H1 (cell line): ENCODE data around the gene MRPL36. TPM values are rescaled to one million over a fixed set of nuclear protein-coding genes. Genes with fewer than 3 reads are reported as not detected.

Experiments used
- ATF2 ChIP-seq: IDR thresholded peaks from 2 replicates; pipeline ENCODE4 v1.6.1; 2012; ENCODE audit warnings: low read length, inconsistent platforms
- CTBP2 ChIP-seq: IDR thresholded peaks from 2 replicates; pipeline ENCODE4 v1.7.0; 2011; ENCODE audit warnings: borderline replicate concordance, mild to moderate bottlenecking, moderate library complexity, mixed read lengths, low read length; ENCODE audit not compliant: insufficient read depth, insufficient read length
- EGR1 ChIP-seq: IDR thresholded peaks from 2 replicates; pipeline ENCODE4 v1.6.1; 2011; ENCODE audit warnings: low read depth, low read length, borderline replicate concordance
- KDM5A ChIP-seq: fragments of 200-600 bp; IDR thresholded peaks from 2 replicates; pipeline ENCODE4 v1.7.1; 2012; ENCODE audit warnings: mild to moderate bottlenecking, low read length, inconsistent platforms, mixed read lengths
- USF2 ChIP-seq: IDR thresholded peaks from 2 replicates; pipeline ENCODE4 v1.6.1; 2011; ENCODE audit warnings: low read length, improper control_type of control experiment
- polyA plus RNA-seq, 7 experiments: library from polyadenylated mRNA; depleted of rRNA in 3 of 7; stranded (reverse) in 5 of 7; unstranded in 2 of 7; fragments of >200 nt in 5 of 7; fragments of 200-250 nt in 2 of 7; gene quantifications; 1 replicate in 5 of 7; 2 replicates in 1 of 7; 4 replicates in 1 of 7; pipeline versions ENCODE4 v1.2.1 to v1.2.3, GENCODE V29; 2011 to 2013; ENCODE audit warnings: missing spikeins in 2 of 7, mixed read lengths in 2 of 7
- total RNA-seq: library from RNA; stranded (reverse); fragmentation: NEBNext Ultra II Directional; extraction: Animal tissue kit (Norgen Biotek cat#: 25700); gene quantifications from 2 replicates; pipeline ENCODE4 v1.2.1, GENCODE V29; 2021

Gene MRPL36
- total and polyA plus RNA-seq, 2 of the 8 experiments (the other 6 are each of a cell fraction or from before 2014, with no cell fraction given), result 56.3 to 81.5 TPM

DNA sequence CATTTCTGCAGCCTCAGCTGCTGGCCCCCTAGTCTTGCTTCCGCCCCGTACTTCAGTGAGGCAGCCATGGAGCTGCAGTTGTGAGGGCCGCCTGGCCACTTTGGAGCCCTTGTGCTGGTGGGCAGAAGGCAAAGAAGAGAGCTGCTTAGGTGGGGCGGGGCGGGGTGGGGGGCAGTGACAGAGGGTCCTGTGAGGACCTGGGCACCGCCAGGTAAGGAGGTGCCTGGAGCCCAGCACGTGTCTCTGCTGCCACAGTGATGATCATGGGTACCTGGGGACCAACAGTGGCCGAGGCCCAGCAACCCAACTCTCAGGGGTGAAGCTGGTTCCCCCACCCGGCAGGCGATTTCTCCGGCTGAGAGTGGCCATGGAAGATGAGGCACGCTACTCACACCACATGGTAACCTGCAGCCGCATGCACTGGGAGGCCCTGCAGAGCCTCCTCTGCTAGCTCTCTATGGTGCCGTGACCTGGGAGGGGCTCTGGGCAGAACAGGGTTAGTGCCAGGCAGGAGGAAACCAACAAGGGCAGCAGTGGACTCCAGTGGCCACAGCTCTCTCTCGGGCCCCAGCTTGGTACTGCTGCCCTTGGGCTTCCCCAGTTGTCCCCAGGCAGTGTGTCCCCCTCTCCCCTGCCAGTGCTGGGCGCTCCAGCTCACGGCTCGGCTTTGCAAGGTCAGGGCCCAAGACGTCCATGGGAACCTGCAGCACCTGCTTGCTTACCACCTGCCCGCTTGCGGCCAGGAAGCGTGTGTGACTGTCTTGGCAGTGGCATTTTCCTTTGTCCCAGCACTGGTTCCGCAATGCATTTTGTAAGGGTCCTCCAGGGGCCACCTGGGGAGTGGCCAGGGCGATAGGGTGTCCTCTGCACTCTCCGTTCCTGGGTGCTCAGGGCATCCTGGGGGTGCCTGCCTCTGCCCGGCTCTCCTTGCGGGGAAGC, 25.5 kb upstream of the MRPL36 start (continued):
- no peak for TF ChIP-seq USF2
- no peak for TF ChIP-seq CTBP2
- TF ChIP-seq ATF2, result no peak
- no peak for TF ChIP-seq EGR1
- no peak for TF ChIP-seq KDM5A
